Stimulated activated CD8-positive, alpha-beta memory T cell treated with anti-CD3 and anti-CD28 coated beads, Interleukin-15, amount 100 ng/mL, for 1 hour (primary cell): Measurements from ENCODE around the gene ABHD4.
"Not testable (repeated sequence)": the region's sequence is repeated elsewhere in the genome, so short reads cannot be mapped to it uniquely, and the experiment has no call there.

ENCODE experiments used
- DNase-seq: peaks from one replicate; pipeline ENCODE4 v3.0.0-alpha.2; 2020; ENCODE audit warnings: low read depth

ABHD4 gene

DNA sequence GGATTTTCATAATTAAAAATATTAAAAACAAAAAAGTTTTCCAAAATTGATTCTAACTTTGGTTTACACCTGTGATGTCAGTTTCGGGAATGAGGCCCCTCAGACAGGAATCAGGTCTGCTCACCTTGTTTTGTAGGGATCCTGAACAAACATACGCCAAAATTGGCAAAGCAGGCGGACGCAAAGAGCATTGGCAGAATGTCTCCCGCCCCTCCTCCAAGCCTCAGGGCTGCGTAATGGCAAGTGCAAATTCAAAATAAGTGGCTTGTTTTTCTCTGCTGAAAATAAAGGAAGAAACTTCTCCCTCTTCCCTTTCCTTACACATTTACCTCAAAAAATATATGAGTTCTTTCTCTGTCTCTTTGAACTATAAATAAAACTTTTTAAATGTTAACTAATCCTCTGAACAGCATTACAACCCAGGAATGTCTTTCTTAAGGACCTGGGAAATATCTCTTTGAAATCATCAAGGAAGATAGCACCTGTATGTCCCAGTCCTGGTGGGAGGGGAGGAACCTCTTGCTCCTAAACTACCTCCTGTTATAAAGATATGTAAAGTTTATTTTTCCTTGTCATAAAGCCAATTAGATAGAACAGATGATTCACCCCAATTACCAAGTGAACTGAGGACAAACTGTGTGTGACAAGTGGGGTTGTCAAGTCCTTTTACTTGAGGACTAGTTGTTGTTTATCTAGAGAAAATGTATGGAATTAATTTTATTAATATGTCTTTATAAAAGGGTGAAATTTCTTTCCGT is 29.6 kb downstream of the ABHD4 start:
- no peak for DNase-seq

DNA sequence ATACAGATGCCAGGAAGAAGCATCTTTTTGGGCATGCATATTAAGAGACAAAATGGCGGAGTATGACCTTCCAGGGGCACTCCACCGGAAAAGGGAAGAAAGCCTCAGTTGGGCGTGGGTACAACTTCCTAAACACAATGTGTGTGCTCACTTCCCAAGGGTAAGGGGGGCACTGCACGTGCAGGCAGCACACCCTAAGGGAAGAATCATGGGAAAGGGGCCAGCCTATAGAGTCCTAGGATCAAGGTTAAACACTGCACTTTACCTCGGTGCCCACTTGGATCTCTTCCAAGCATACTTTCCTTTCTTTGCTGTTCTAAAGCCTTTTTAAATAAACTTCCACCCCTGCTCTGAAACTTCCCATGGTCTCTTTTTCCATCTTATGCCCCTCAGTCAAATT is 31.3 kb downstream of the ABHD4 start:
- DNase-seq: no peak

DNA sequence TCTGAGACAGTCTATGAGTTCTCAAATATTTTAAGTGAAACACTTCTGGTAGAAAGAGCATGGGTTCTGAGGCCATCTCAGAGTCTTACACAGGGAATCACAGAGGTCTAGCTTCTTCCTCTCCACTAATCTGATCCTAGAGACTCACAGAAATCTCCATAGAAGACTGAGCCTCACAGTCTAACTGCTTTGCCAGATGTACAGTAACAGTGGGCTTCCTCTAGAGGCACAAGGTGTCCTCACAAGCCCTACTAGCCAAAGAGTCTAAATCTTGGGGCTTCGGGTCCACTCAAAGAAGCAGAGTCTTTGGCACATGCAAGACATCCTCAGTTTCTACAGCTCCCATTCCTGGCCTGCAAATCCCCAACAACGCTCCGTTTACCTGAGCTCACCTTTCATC is 32.0 kb downstream of the ABHD4 start:
- no peak for DNase-seq

DNA sequence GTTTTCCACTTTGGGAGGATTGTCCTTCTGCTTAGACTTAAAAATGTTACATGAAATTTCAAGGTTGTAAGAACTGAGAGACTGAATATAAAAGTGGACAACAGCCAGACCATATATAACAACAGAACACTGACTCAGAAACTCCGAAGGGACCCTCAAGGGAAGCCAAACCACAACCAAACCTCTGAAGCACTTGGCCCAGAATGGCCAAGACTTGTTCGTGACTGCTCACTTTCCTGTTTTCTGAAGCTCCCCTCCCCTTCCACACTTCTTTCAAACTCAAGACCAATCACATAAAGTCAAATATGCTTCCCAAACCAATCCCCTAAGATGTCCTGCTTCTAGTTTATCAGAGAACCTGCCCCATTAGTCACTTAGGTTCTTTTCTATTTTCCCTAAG is 32.4 kb downstream of the ABHD4 start:
- no peak for DNase-seq

DNA sequence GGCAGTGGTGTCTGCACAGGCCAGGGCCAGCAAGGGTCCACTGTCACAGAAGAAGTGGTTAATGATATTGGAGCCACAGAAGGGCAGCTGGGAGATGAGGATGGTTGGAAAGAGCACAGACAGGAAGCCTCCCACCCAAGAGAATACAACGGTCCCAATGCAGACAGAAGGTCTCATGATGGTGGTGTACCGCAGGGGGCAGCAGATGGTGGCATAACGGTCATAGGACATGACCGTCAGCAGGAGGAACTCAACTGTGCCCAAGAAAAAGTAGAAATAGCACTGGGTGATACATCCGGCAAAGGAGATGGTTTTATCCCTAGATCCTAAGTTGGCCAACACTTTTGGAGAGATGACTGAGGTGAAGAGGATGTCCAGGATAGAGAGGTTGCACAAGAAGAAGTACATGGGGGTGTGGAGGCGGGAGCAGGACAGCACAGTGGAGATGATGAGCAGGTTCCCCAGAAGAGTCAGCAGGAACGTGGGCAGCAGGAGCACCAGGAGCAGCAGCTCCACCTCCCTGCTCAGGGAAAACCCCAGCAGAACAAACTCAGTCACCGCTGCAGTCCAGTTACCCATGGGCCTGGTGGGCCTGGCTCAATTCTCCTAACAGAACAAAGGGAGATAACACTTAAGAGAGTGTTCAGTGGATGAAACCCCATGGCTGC is 36.3 kb downstream of the ABHD4 start:
- no peak for DNase-seq

DNA sequence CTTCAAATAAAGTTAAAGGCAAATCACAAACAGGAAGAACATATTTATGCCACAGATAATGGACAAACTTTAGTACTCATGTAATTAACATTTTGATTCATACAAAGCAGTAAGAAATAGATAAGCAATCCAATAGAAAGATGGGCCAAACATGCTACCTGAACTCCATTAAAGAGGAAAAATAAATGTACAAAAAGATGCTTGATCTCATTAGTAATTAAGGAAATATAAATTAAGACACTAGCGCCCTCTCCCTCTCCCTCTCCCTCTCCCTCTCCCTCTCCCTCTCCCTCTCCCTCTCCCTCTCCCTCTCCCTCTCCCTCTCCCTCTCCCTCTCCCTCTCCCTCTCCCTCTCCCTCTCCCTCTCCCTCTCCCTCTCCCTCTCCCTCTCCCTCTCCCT is 37.9 kb downstream of the ABHD4 start:
- DNase-seq: not testable (repeated sequence)

DNA sequence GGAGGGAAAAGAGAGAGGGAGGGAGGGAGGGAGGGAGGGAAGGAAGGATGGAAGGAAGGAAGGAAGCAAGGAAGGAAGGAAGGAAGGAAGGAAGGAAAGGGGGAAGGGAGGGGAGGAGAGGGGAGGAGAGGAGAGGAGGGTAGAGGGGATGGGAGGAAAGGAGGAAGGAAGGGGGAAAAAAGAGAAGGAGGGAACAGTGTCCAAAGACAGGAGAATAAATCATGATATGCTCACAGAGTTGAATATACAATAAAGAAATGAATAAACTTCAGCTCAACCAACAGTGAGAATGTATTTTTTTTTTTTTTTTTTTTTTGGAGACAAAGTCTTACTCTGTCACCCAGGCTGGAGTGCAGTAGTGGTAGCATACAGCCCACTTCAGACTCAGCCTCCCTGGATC is 42.1 kb downstream of the ABHD4 start:
- no peak for DNase-seq

DNA sequence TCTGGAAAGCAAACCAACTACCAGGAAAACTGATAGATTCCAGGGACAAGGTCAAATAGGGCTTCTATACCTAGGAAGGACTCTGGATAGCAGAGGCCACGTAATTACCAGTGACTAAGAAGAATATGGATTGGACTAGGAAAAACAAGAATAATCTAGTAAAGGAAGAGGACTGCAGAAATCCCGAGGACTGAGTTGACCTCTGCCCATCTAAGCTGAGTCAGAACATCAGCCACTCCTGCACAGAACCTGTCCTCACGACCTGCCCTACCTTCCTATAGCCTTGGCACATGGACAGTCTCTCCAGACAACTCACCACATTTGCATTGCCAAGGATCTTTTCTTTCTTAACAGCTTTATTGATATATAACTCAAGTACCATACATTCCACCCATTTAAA is 43.7 kb downstream of the ABHD4 start:
- no peak for DNase-seq

DNA sequence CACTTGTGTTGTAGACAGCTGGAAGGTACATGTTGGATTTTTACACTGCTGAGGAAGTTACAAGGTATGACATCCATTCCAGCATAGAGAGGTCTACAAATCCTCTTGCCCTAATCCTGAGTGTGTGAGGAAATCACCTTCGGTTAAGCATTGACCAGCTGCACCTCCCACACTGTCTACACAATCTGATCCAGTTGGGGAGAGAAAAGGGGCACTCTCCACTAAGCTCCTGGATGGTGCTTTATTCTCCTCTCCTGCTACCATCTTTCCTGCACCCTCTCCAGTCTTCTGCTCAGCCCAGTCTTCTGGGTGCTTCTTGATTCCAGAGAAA is 46.2 kb downstream of the ABHD4 start, which contains the start of gene OR6J1:
OR6J1 (minus strand) TSS at position 48 of the 331 bp plus-strand sequence. CDS start 9,541 bp downstream, outside the sequence.
- DNase-seq: no peak

DNA sequence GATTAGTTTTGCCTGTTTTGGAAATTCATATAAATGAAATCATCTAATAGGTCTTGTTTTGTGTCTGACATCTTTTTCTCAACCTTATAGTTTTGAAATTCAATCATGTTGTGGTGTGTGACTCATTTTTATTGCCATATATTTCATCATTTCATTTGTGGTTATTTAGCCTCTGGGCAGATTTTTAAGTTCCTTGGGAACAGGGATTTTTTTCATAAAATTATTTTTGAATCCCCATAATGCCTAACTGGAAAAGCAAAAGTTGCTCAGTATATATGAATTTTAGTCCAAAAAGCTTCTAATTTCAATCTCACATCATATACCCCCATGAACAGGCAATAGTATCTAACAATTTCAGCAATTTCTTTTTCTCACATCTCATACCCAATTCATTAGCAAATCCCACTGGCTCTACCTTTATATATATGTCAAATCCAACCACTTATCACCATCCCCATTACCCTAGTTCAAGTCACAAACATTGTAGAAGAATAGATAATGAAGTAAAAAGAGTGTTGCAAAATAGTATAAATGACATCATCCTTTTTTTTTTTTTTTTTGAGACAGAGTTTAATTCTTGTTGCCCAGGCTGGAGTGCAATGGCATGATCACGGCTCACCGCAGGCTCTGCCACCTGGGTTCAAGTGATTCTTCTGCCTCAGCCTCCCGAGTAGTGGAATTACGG is 48.6 kb downstream of the ABHD4 start:
- no peak for DNase-seq

DNA sequence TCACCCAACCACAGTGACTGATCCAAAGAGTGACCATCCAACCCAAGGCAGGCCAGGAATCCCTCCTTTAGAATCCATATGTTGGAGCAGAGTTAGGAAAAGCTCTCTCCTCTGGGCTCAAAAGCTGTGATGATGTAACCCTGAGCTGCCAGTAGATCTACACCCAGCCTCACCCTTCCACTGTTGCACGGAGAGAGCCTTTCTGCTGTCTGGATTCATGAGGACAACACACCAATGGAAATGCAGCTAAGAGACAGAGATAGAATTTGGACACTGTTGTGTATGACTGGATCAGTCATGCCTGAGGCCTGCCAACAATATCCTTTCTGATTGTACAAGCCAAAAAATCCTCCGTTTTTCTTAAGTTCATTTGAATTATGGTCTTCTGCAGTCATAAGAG is 50.4 kb downstream of the ABHD4 start:
- DNase-seq: no peak

DNA sequence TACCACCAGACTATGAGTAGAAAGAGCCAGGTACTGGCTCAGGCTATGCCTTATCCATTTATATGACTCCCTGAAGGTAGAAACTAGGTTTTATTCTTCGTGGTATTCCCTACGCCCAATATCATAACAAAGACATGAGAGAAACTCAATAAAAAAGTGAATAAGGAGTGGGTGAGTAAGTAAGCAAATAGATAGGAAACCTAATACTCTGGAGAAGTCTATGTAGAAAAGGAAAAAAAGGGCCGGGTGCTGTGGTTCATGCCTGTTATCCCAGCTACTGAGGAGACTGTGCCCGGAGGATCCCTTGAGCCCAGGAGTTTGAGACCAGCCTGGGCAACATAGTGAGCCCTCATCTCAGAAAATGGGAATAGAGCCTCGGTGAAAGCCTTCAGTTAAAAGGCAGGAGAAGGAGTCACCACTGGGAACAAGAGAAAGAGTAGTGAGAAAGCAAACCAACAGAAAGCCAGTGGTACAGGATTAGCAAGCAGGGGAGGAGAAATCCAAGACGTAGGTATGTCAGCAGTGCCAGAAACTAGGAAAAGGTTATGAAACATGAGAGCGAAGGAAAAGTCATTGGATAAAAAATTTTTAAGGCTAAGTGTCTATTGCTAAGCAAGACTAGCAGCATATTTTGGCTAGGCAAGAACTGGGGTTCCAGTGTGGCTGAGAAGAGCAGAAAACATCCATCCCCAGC is 52.1 kb downstream of the ABHD4 start:
- no peak for DNase-seq

DNA sequence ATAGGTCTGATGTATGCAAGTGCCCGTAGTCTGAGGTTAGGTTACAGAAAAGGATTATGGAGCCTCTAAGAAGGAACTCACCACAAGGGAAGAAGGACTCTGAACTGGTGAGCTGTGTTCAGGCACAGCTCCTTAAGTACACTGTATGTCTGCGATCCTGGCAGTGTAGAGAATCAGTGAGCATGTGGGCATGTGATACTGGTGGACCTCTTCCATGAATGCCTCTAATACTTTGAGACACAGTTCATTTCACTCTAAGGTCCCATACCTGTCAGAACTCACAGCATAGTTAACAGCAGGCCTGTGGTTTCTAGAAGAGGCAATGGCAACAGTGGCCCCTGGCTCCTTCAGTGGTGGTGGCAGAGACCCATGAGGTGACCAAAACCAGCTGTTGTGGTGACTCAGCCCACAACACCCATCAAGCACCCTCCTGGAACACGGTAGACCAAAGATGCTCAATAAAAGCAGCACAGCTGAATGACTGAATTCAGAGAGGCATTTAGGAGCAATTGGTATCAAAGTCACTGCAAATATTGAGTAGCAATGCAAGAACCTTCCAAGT is 52.9 kb downstream of the ABHD4 start:
- DNase-seq: no peak

DNA sequence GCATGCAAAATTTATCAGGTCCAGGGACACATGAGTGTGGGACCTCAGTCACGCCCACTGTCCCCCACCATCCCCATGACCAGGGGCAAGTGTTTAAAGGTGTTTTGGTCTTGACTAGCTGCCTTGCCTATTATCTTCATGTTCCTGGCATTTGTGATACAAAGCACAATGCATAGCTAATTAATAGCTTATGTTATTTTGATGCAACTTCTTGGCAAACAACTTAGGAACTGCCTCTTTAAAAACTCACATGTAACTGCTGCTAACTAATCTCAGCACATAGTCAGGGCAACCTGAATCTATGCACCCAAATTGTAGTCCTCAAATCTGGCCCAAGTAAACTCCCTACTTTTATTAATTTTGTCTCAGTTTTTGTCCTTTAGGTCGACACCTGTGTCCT is 53.5 kb downstream of the ABHD4 start:
- DNase-seq: no peak

DNA sequence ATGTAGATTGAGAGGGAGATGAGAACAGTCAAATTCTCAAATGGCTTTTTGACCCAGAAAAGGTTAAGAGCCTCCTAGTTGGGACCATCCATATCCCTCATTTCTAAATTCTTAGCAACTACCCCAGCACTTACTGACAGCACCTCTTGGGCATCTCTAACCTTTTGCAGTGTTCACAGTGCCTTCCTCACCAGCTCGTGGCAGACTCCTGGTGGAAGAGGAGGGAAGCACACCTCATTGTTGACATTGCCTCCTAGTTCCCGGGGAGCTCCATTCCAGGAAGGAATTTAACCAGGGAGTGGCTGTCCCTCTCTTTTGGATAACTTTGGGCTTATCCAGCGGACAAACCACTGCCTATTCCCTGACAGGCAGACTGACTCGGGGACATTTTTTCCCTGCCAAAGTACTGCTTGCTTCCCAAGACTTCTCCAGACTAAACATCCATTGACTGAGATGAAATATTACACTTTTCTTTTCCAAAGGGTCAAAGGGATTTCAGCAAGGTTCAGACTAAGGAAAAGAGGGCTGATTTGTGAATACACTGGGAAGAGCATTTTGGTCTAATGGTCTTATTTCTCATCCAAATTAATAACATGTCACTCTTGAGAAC is 55.0 kb downstream of the ABHD4 start:
- DNase-seq: no peak

DNA sequence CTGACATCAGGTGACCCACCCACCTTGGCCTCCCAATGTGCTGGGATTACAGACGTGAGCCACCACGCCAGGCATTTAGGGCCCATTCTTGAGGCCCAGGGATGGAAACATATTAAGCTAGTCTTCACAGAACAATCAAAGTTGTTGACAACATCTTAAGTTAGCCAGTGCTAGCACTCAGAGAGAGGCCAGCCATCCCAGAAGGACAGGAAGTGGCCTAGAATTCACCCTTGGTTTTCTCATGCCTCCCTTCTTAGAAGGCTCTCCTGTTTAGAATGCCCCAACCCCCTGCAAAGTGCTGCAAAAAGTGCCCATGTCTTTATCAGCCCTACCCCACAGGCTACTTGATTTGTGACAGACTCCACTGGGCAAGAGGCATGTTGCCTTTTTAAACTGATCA is 58.1 kb downstream of the ABHD4 start:
- DNase-seq: no peak

DNA sequence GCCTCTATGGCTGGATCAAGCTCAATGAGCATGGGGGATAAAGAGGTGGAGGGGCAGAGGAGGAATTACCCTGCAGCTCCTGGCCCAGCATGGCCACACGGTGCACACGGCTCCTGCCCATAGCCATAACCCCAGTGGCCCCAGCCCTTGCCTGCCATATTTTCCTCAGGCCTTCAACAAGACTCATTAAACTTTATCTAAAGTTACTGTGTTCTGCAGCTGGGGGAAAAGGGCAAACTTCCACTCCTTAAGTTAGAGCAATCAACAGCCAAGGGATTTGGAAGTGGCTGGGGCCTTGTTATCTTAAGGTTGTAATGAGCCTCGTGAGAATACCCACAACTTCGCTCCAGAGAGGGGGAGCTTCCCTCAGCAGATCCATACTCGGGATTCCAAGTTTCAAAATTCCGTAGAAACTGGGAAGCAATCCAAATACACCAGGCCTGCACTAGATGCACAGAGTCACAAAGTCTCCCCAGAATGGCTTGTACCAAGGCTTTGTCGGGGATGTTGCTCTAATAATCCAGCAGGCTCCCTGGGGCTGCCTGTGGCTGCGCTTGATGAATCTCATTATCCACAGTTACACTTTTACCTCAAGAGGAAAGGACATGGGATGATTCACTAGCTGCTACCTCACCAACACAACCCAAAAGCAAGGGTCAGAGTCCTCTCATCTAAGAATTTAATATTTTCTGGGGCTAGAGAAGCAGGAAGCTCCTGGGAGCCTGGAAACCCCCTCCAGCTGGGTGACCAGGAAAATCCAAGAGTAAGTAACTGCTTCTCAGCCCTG is 59.0 kb downstream of the ABHD4 start:
- DNase-seq: no peak

DNA sequence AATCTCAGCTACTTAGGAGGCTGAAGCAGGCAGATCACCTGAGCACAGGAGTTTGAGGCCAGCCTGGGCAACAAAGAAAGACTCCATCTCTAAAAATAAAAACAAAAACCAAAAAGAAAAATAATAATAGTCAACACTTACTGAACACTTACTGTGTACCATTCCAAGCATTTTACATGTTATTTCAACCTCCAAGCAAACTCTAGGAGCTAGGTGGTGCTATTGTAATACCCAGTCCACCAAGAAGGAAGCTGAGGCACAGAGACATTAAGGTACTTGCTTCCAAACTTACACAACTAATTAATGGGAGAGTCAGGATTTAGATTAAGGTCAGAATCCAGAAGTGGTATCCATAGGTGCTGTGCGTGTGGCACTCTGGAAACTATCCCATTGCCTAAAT is 59.8 kb downstream of the ABHD4 start:
- DNase-seq: no peak

DNA sequence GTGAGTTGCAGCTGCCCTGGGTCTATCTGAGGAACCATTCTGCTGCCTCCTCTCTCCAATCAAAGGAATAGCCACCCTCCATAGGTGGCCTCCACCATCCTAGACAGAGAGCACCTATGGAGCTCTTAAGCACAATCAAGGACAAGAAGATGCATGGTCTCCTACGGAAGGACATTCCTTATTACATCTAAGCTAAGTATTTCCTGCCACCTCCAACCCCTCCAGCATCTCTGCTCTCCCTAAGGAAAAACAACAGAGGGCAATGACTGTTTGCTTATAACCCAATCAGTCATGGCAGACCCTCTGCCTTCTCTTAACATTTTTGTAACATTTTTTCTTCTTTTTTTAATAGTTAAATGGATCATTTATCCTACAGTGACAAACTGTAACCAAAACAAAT is 60.8 kb downstream of the ABHD4 start:
- DNase-seq: no peak

DNA sequence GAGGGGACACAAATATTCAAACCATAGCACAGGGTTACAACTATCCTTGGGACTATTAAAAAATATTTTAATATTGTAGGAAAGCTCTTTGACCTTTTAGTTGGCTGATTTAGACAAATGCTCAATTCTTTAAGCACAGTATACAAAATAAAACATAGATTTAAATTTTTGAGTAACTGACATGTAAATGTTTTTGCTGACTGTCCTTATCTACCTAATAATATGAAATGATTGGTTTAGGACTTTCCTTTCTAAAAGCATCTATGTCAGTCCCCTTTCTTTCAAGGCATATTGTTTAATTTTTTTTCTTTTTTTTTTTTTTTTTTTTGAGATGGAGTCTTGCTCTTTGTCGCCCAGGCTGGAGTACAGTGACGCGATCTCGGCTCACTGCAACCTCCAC is 62.6 kb downstream of the ABHD4 start:
- no peak for DNase-seq
